Skeletal muscle tissue (tissue), 4 donors: Measurements from ENCODE around the gene CMSS1. TPM values are rescaled to one million over a fixed set of nuclear protein-coding genes. Genes with fewer than 3 reads are reported as not detected.
A peak's percentile ranks its signal among the peaks of the same experiment; 100 is the strongest.

Experiments
- H3K27ac ChIP-seq: one replicate; pipeline ENCODE4 v1.7.0; 2013; ENCODE audit warnings: mild to moderate bottlenecking, low read depth, low read length, inconsistent platforms
- H3K27me3 ChIP-seq, 3 donors: one replicate each; pipeline ENCODE4 v1.7.0; 2013; ENCODE audit warnings: low read length in 3 of 3; ENCODE audit not compliant: control insufficient read depth in 3 of 3, insufficient read depth in 3 of 3
- H3K36me3 ChIP-seq, 3 donors: one replicate each; pipeline ENCODE4 v1.7.0; 2013; ENCODE audit warnings: low read length in 3 of 3; ENCODE audit not compliant: control insufficient read depth in 3 of 3, insufficient read depth in 3 of 3
- H3K4me1 ChIP-seq, 3 donors: one replicate each; pipeline ENCODE4 v1.7.0; 2013; ENCODE audit warnings: low read length in 3 of 3, mild to moderate bottlenecking in 3 of 3; ENCODE audit not compliant: control insufficient read depth in 3 of 3, insufficient read depth in 3 of 3
- H3K4me3 ChIP-seq, 3 donors: one replicate each; pipeline ENCODE4 v1.7.0; 2013; ENCODE audit warnings: low read length in 3 of 3
- H3K9ac ChIP-seq, 3 donors: one replicate each; pipeline ENCODE4 v1.7.0; 2013; ENCODE audit warnings: low read length in 3 of 3, mild to moderate bottlenecking in 3 of 3, moderate library complexity in 2 of 3, low read depth in 1 of 3
- H3K9me3 ChIP-seq, 3 donors: one replicate each; pipeline ENCODE4 v1.7.0; 2013; ENCODE audit warnings: low read length in 3 of 3; ENCODE audit not compliant: control insufficient read depth in 3 of 3
- total RNA-seq: library from RNA; depleted of rRNA; stranded (reverse); fragments of >200 nt; gene quantifications from one replicate; pipeline ENCODE4 v1.2.3, GENCODE V29; 2014
- donor health status: Osteomylitis.

Gene CMSS1
- total RNA-seq, 1 donor from 2014 or later: 8.4 TPM

GRCh38 chr3:100173961-100174360, 356.3 kb downstream of the CMSS1 start:
- H3K4me3 ChIP-seq: no peak overlapping the region

DNA sequence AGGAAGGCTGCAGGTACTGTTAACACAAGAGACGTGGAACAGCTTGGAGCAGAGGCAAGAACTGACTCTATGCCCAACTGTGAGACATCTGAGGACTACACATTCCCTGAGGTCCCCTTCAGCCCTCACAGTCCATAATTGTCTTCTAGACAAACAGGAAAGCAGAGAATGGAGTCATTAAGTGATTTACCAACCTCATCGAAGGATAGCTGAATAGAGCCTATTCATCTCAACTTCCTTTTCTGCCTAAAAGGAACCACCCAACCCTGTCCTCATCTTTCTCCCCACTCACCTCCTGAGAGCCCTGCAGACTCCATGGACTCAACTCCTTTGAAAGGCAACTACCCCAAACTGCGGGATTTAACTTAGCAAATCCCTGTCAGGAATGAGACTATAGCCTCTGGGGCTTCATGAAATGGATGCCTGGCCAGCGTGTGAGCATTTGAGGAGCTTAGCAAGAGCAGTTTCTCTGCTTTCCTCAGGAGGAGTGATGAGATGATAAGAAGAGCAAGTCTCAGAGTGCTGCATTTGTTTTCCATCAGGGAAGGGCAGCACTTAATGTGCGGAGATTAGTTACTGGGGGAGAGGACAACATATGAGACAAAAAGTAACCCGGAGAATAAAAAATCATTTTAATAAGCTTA, 358.1 kb downstream of the CMSS1 start:
- Histone ChIP-seq H3K27me3 (no peaks in the 10 kb centered on the region), H3K4me1 (peaks cover 0 to 3% (median 0%) of the 10 kb centered on the region in 3 donors), H3K9ac (no peak overlapping the region), H3K36me3 (peaks cover 0 to 5% (median 0%) of the 10 kb centered on the region in 3 donors), H3K4me3 (no peak overlapping the region), H3K9me3 (no peaks in the 10 kb centered on the region), H3K27ac (no peak overlapping the region)

More at GRCh38 chr3:100173961-100174360, 356.3 kb downstream of the CMSS1 start:
- Histone ChIP-seq H3K36me3 (peaks cover 0 to 5% (median 0%) of the 10 kb centered on the region in 3 donors), H3K4me1 (peaks cover 8 to 14% (median 12%) of the 10 kb centered on the region in 3 donors), H3K27me3 (no peaks in the 10 kb centered on the region), H3K9ac (no peak overlapping the region), H3K27ac (no peak overlapping the region), H3K9me3 (no peaks in the 10 kb centered on the region)

GRCh38 chr3:100179692-100180349, 362.2 kb downstream of the CMSS1 start:
- Histone ChIP-seq H3K27me3 (no peaks in the 10 kb centered on the region), H3K9me3 (no peaks in the 10 kb centered on the region), H3K27ac (no peak overlapping the region), H3K4me3 (no peak overlapping the region), H3K36me3 (peaks cover 0 to 5% (median 0%) of the 10 kb centered on the region in 3 donors), H3K4me1 (no peaks in the 10 kb centered on the region), H3K9ac (no peak overlapping the region)

- Histone ChIP-seq H3K27me3 (no peaks in the 10 kb centered on the region), H3K9ac (no peak overlapping the region), H3K9me3 (no peaks in the 10 kb centered on the region), H3K4me1 (peaks cover 4 to 11% (median 9%) of the 10 kb centered on the region in 3 donors), H3K4me3 (no peak overlapping the region), H3K27ac (no peak overlapping the region), H3K36me3 (peaks cover 0 to 3% (median 0%) of the 10 kb centered on the region in 3 donors)
Observed at GRCh38 chr3:100183608-100184125, 366.0 kb downstream of the CMSS1 start.

DNA sequence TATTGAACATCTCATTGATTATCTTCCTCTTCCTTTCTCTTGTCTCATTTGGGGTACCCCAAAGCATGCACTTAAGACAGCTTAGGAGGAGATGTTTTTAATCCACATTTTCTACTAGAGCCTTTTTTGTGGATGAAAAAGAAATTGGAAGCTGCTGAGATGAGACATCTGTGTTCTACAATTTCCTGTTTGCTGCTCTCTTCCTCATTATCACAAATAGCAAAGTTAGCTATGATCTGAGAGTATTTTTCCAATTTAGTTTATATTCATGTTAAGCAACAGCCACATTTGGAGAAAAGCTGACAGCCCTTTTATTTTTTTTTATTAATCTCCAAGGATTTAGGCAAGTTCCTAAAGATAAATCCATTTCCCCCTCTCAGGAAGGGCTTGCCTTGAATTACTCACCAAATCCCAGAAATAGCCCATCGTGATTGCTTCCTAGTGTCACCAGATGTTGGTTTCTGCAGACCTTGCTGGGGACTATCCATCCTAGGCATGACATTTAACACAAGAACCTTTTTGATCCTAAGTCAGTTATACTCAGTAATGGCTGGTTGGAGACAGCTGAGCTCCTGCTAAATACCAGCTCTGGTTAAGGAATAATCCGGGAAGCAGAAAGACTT, 367.4 kb downstream of the CMSS1 start:
- Histone ChIP-seq H3K4me1 (peaks cover 8 to 19% (median 18%) of the 10 kb centered on the region in 3 donors), H3K9ac (no peak overlapping the region), H3K4me3 (no peak overlapping the region), H3K36me3 (no peaks in the 10 kb centered on the region), H3K27me3 (no peaks in the 10 kb centered on the region), H3K9me3 (no peaks in the 10 kb centered on the region), H3K27ac (peak overlapping the region; percentile 32)

- H3K9ac ChIP-seq: no peak overlapping the region
- peaks cover 8 to 19% (median 18%) of the 10 kb centered on the region in 3 donors for H3K4me1 ChIP-seq
- H3K9me3 ChIP-seq: no peaks in the 10 kb centered on the region
- H3K27me3 ChIP-seq: no peaks in the 10 kb centered on the region
- no peak overlapping the region for H3K4me3 ChIP-seq
- H3K27ac ChIP-seq: peak overlapping the region; percentile 32
- no peaks in the 10 kb centered on the region for H3K36me3 ChIP-seq
Observed at GRCh38 chr3:100185847-100186246, 368.2 kb downstream of the CMSS1 start.

DNA sequence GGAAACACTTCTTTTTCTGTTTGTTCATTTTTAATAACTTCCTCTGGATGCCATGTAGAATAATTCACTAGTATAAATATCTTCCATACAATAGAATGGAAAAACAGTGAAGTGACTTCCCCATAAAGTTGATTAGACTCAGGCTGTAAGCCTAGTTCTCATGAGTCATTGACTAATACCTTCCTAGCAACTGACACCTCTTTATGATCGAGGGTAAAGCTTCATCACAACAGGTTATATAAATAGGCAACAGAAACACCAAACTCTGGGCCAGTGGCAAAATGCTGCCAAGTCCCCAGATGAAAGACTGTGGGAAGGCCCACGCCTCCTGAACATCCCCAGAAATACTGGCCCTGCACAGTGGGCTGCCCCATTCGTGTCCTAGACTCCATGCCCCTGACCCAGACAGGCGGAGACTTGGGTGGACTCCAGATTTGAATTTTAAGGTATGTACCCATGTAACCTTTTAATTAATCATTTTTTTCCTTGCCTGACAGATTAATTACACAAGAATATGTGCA, 371.8 kb downstream of the CMSS1 start:
- no peak overlapping the region for H3K9ac ChIP-seq
- H3K4me3 ChIP-seq: no peak overlapping the region
- no peaks in the 10 kb centered on the region for H3K36me3 ChIP-seq
- peaks cover 8 to 19% (median 18%) of the 10 kb centered on the region in 3 donors for H3K4me1 ChIP-seq
- H3K9me3 ChIP-seq: no peaks in the 10 kb centered on the region
- H3K27ac ChIP-seq: peak overlapping the region; percentile 6
- no peaks in the 10 kb centered on the region for H3K27me3 ChIP-seq

GRCh38 chr3:100195375-100195774, 377.7 kb downstream of the CMSS1 start:
- H3K27ac ChIP-seq: no peak overlapping the region
- no peak overlapping the region for H3K9ac ChIP-seq
- no peaks in the 10 kb centered on the region for H3K9me3 ChIP-seq
- no peaks in the 10 kb centered on the region for H3K4me1 ChIP-seq
- H3K36me3 ChIP-seq: no peaks in the 10 kb centered on the region
- no peak overlapping the region for H3K4me3 ChIP-seq
- no peaks in the 10 kb centered on the region for H3K27me3 ChIP-seq

GRCh38 chr3:100197876-100198275, 380.2 kb downstream of the CMSS1 start:
- Histone ChIP-seq H3K36me3 (no peaks in the 10 kb centered on the region), H3K27me3 (no peaks in the 10 kb centered on the region), H3K4me3 (no peak overlapping the region), H3K9ac (no peak overlapping the region), H3K4me1 (no peaks in the 10 kb centered on the region), H3K27ac (no peak overlapping the region), H3K9me3 (no peaks in the 10 kb centered on the region)
